ENCODE data around the gene KCNJ11.

KCNJ11 gene

GRCh38 chr11:17381156-17381555, 7.3 kb downstream of the KCNJ11 start:
- Histone ChIP-seq H3K9me3 (ENCODE audit: control extremely low read depth in 1 of 5, control insufficient read depth in 4 of 5, insufficient read depth in 2 of 5, low read depth in 1 of 5, low read length in 4 of 5) (peaks cover 0 to 18% (median 6%) of the 10 kb centered on the region in 5 experiments), H3K4me3 (ENCODE audit: control insufficient read depth in 1 of 7, extremely low read depth in 1 of 7, insufficient read depth in 4 of 7, low read depth in 2 of 7, low read length in 6 of 7) (no peak overlapping the region), H3K4me1 (ENCODE audit: control extremely low read depth in 1 of 4, control insufficient read depth in 4 of 4, insufficient read depth in 4 of 4, low read length in 3 of 4) (no peaks in the 10 kb centered on the region), H3K27ac (ENCODE audit: insufficient read depth in 1 of 2, low read depth in 1 of 2, low read length in 2 of 2, poor library complexity in 1 of 2, severe bottlenecking in 2 of 2) (no peak overlapping the region), H3K36me3 (ENCODE audit: control insufficient read depth in 4 of 4, insufficient read depth in 4 of 4, low read length in 3 of 4) (peaks cover 0 to 9% (median 2%) of the 10 kb centered on the region in 4 experiments), H3K27me3 (replicated peaks in 2 of 5; ENCODE audit: control insufficient read depth in 4 of 5, insufficient read depth in 5 of 5, low read length in 4 of 5) (no peaks in the 10 kb centered on the region)
- ChIA-PET CTCF (interaction anchor here (2.3 to 7.2 kb wide), 3 partner anchors 14 to 123 kb away, joined by 4 to 220 read pairs (median 5); no protein-coding TSS in a partner anchor), POLR2A (no interaction called here)
- DNase-seq: no peak
- 94% methylated on average over 2 of the region's 4 CpGs for WGBS (ENCODE audit: insufficient coverage)

GRCh38 chr11:17379383-17380180, 8.9 kb downstream of the KCNJ11 start:
- Histone ChIP-seq H3K4me1 (ENCODE audit: control extremely low read depth in 1 of 4, control insufficient read depth in 4 of 4, insufficient read depth in 4 of 4, low read length in 3 of 4) (no peaks in the 10 kb centered on the region), H3K4me3 (ENCODE audit: control insufficient read depth in 1 of 7, extremely low read depth in 1 of 7, insufficient read depth in 4 of 7, low read depth in 2 of 7, low read length in 6 of 7) (no peak overlapping the region), H3K36me3 (ENCODE audit: control insufficient read depth in 4 of 4, insufficient read depth in 4 of 4, low read length in 3 of 4) (peaks cover 0 to 20% (median 3%) of the 10 kb centered on the region in 4 experiments), H3K27ac (ENCODE audit: insufficient read depth in 1 of 2, low read depth in 1 of 2, low read length in 2 of 2, poor library complexity in 1 of 2, severe bottlenecking in 2 of 2) (no peak overlapping the region), H3K9me3 (ENCODE audit: control extremely low read depth in 1 of 5, control insufficient read depth in 4 of 5, insufficient read depth in 2 of 5, low read depth in 1 of 5, low read length in 4 of 5) (peaks cover 0 to 34% (median 6%) of the 10 kb centered on the region in 5 experiments), H3K27me3 (replicated peaks in 2 of 5; ENCODE audit: control insufficient read depth in 4 of 5, insufficient read depth in 5 of 5, low read length in 4 of 5) (no peaks in the 10 kb centered on the region)
- WGBS (ENCODE audit: insufficient coverage): 96% methylated on average over 6 of the region's 7 CpGs
- no peak for DNase-seq
- POLR2A ChIA-PET: no interaction called here
- CTCF ChIA-PET: interaction anchor here (0.9 to 2.4 kb wide), 8 partner anchors 9 to 127 kb away, joined by 3 to 4 read pairs (median 3); no protein-coding TSS in a partner anchor

GRCh38 chr11:17378655-17379054, 9.8 kb downstream of the KCNJ11 start:
- POLR2A ChIA-PET: no interaction called here
- Histone ChIP-seq H3K27me3 (replicated peaks in 2 of 5; ENCODE audit: control insufficient read depth in 4 of 5, insufficient read depth in 5 of 5, low read length in 4 of 5) (no peaks in the 10 kb centered on the region), H3K4me3 (ENCODE audit: control insufficient read depth in 1 of 7, extremely low read depth in 1 of 7, insufficient read depth in 4 of 7, low read depth in 2 of 7, low read length in 6 of 7) (no peak overlapping the region), H3K9me3 (ENCODE audit: control extremely low read depth in 1 of 5, control insufficient read depth in 4 of 5, insufficient read depth in 2 of 5, low read depth in 1 of 5, low read length in 4 of 5) (peaks cover 2 to 43% (median 7%) of the 10 kb centered on the region in 5 experiments), H3K36me3 (ENCODE audit: control insufficient read depth in 4 of 4, insufficient read depth in 4 of 4, low read length in 3 of 4) (peaks cover 0 to 26% (median 3%) of the 10 kb centered on the region in 4 experiments), H3K27ac (ENCODE audit: insufficient read depth in 1 of 2, low read depth in 1 of 2, low read length in 2 of 2, poor library complexity in 1 of 2, severe bottlenecking in 2 of 2) (no peak overlapping the region), H3K4me1 (ENCODE audit: control extremely low read depth in 1 of 4, control insufficient read depth in 4 of 4, insufficient read depth in 4 of 4, low read length in 3 of 4) (no peaks in the 10 kb centered on the region)
- CTCF ChIA-PET: interaction anchor here (1.0 to 1.6 kb wide), 4 partner anchors 12 to 149 kb away, joined by 3 to 5 read pairs (median 3); no protein-coding TSS in a partner anchor
- 91% methylated on average over 1 of the region's 2 CpGs for WGBS (ENCODE audit: insufficient coverage)
- DNase-seq: no peak

GRCh38 chr11:17376493-17376892, 12.0 kb downstream of the KCNJ11 start:
- POLR2A ChIA-PET: no interaction called here
- CTCF ChIA-PET: no interaction called here

GRCh38 chr11:17375547-17375946, 12.9 kb downstream of the KCNJ11 start:
- no peaks in the 10 kb centered on the region for H3K27me3 ChIP-seq (replicated peaks in 2 of 5; ENCODE audit: control insufficient read depth in 4 of 5, insufficient read depth in 5 of 5, low read length in 4 of 5)
- H3K4me3 ChIP-seq (ENCODE audit: control insufficient read depth in 1 of 7, extremely low read depth in 1 of 7, insufficient read depth in 4 of 7, low read depth in 2 of 7, low read length in 6 of 7): no peak overlapping the region
- H3K4me1 ChIP-seq (ENCODE audit: control extremely low read depth in 1 of 4, control insufficient read depth in 4 of 4, insufficient read depth in 4 of 4, low read length in 3 of 4): no peaks in the 10 kb centered on the region
- peaks cover 5 to 73% (median 36%) of the 10 kb centered on the region in 5 experiments for H3K9me3 ChIP-seq (ENCODE audit: control extremely low read depth in 1 of 5, control insufficient read depth in 4 of 5, insufficient read depth in 2 of 5, low read depth in 1 of 5, low read length in 4 of 5)
- ChIA-PET CTCF (interaction anchor here (1.1 to 1.4 kb wide), 6 partner anchors 14 to 431 kb away, joined by 3 read pairs; no protein-coding TSS in a partner anchor), POLR2A (no interaction called here)
- H3K36me3 ChIP-seq (ENCODE audit: control insufficient read depth in 4 of 4, insufficient read depth in 4 of 4, low read length in 3 of 4): peaks cover 0 to 48% (median 12%) of the 10 kb centered on the region in 4 experiments
- no peak for DNase-seq
- H3K27ac ChIP-seq (ENCODE audit: insufficient read depth in 1 of 2, low read depth in 1 of 2, low read length in 2 of 2, poor library complexity in 1 of 2, severe bottlenecking in 2 of 2): no peak overlapping the region
- WGBS (ENCODE audit: insufficient coverage): 67% methylated on average over 3 of the region's 5 CpGs

More at GRCh38 chr11:17376493-17376892, 12.0 kb downstream of the KCNJ11 start:
- no peak for DNase-seq
- Histone ChIP-seq H3K36me3 (ENCODE audit: control insufficient read depth in 4 of 4, insufficient read depth in 4 of 4, low read length in 3 of 4) (peaks cover 0 to 44% (median 12%) of the 10 kb centered on the region in 4 experiments), H3K4me3 (ENCODE audit: control insufficient read depth in 1 of 7, extremely low read depth in 1 of 7, insufficient read depth in 4 of 7, low read depth in 2 of 7, low read length in 6 of 7) (no peak overlapping the region), H3K27me3 (replicated peaks in 2 of 5; ENCODE audit: control insufficient read depth in 4 of 5, insufficient read depth in 5 of 5, low read length in 4 of 5) (no peaks in the 10 kb centered on the region), H3K4me1 (ENCODE audit: control extremely low read depth in 1 of 4, control insufficient read depth in 4 of 4, insufficient read depth in 4 of 4, low read length in 3 of 4) (no peaks in the 10 kb centered on the region), H3K9me3 (ENCODE audit: control extremely low read depth in 1 of 5, control insufficient read depth in 4 of 5, insufficient read depth in 2 of 5, low read depth in 1 of 5, low read length in 4 of 5) (peaks cover 2 to 64% (median 27%) of the 10 kb centered on the region in 5 experiments), H3K27ac (ENCODE audit: insufficient read depth in 1 of 2, low read depth in 1 of 2, low read length in 2 of 2, poor library complexity in 1 of 2, severe bottlenecking in 2 of 2) (no peak overlapping the region)
- WGBS (ENCODE audit: insufficient coverage): 100% methylated on average over 1 of the region's 3 CpGs

- no peaks in the 10 kb centered on the region for H3K4me1 ChIP-seq (ENCODE audit: control extremely low read depth in 1 of 4, control insufficient read depth in 4 of 4, insufficient read depth in 4 of 4, low read length in 3 of 4)
- H3K9me3 ChIP-seq (ENCODE audit: control extremely low read depth in 1 of 5, control insufficient read depth in 4 of 5, insufficient read depth in 2 of 5, low read depth in 1 of 5, low read length in 4 of 5): peaks cover 8 to 96% (median 53%) of the 10 kb centered on the region in 5 experiments
- POLR2A ChIA-PET: no interaction called here
- no peak overlapping the region for H3K4me3 ChIP-seq (ENCODE audit: control insufficient read depth in 1 of 7, extremely low read depth in 1 of 7, insufficient read depth in 4 of 7, low read depth in 2 of 7, low read length in 6 of 7)
- H3K27me3 ChIP-seq (replicated peaks in 2 of 5; ENCODE audit: control insufficient read depth in 4 of 5, insufficient read depth in 5 of 5, low read length in 4 of 5): no peaks in the 10 kb centered on the region
- H3K27ac ChIP-seq (ENCODE audit: insufficient read depth in 1 of 2, low read depth in 1 of 2, low read length in 2 of 2, poor library complexity in 1 of 2, severe bottlenecking in 2 of 2): no peak overlapping the region
- 42% methylated on average over 2 of the region's 3 CpGs for WGBS (ENCODE audit: insufficient coverage)
- DNase-seq: peak in 2 of 3 donors; percentile 47 to 53
- peaks cover 0 to 78% (median 23%) of the 10 kb centered on the region in 4 experiments for H3K36me3 ChIP-seq (ENCODE audit: control insufficient read depth in 4 of 4, insufficient read depth in 4 of 4, low read length in 3 of 4)
- CTCF ChIA-PET: interaction anchor here (1.2 to 1.4 kb wide), 2 partner anchors 17 to 18 kb away, joined by 3 to 5 read pairs; no protein-coding TSS in a partner anchor
Measured at GRCh38 chr11:17371614-17372013, 16.8 kb downstream of the KCNJ11 start.

Measured in common myeloid progenitor, CD34-positive (primary cell).